HUES64 (cell line): Measurements from ENCODE around the gene SPP1.
"Not testable (repeated sequence)": the region's sequence is repeated elsewhere in the genome, so short reads cannot be mapped to it uniquely, and the experiment has no call there.

Experiments
- H3K27ac ChIP-seq: 2 replicates; pipeline ENCODE4 v1.7.0; 2013; ENCODE audit warnings: low read depth, low read length, inconsistent platforms
- H3K27me3 ChIP-seq: 2 replicates; pipeline ENCODE4 v1.6.1; 2013; ENCODE audit warnings: mild to moderate bottlenecking, low read length; ENCODE audit not compliant: insufficient read depth
- H3K36me3 ChIP-seq: 2 replicates; pipeline ENCODE4 v1.6.1; 2013; ENCODE audit warnings: mild to moderate bottlenecking, low read length; ENCODE audit not compliant: insufficient read depth
- H3K4me1 ChIP-seq: 2 replicates; pipeline ENCODE4 v1.6.1; 2013; ENCODE audit warnings: mild to moderate bottlenecking, low read length, moderate library complexity; ENCODE audit not compliant: insufficient read depth
- H3K4me3 ChIP-seq: 2 replicates; pipeline ENCODE4 v1.5.1; 2013; ENCODE audit warnings: mild to moderate bottlenecking, low read length, moderate library complexity
- H3K9ac ChIP-seq: 2 replicates; pipeline ENCODE4 v1.6.1; 2013; ENCODE audit warnings: mild to moderate bottlenecking, low read depth, low read length
- H3K9me3 ChIP-seq: 2 replicates; pipeline ENCODE4 v1.6.1; 2013; ENCODE audit warnings: low read depth, low read length; ENCODE audit not compliant: insufficient read depth
- WGBS: fragments of 150-250, 120-280 bp; methylation state at CpG from one replicate; pipeline ENCODE4 v1.1.7; 2013; ENCODE audit warnings: missing lambda C conversion rate; 5-methylcytosine and 5-hydroxymethylcytosine counted together

The SPP1 gene

GRCh38 chr4:87939978-87940690 lies 35.4 kb upstream of the SPP1 start:
- no peaks in the 10 kb centered on the region for H3K27me3 ChIP-seq
- WGBS = 95% methylated on average over 2 of the region's 2 CpGs
- no peak overlapping the region for H3K9ac ChIP-seq
- H3K4me3 ChIP-seq = no peak overlapping the region
- no peak overlapping the region for H3K27ac ChIP-seq
- H3K9me3 ChIP-seq = no peaks in the 10 kb centered on the region
- H3K4me1 ChIP-seq = peaks cover 12% of the 10 kb centered on the region
- peaks cover 9% of the 10 kb centered on the region for H3K36me3 ChIP-seq

- not testable (repeated sequence) for H3K27me3 ChIP-seq, H3K9me3 ChIP-seq, H3K9ac ChIP-seq, H3K4me3 ChIP-seq, H3K27ac ChIP-seq, H3K36me3 ChIP-seq, H3K4me1 ChIP-seq
- WGBS = 94% methylated on average over 2 of the region's 2 CpGs
These were observed 34.7 kb upstream of the SPP1 start for GRCh38 chr4:87940809-87941208.

GRCh38 chr4:87941537-87942392 lies 33.7 kb upstream of the SPP1 start:
- H3K27me3 ChIP-seq = no peaks in the 10 kb centered on the region

GRCh38 chr4:87943660-87944149 lies 31.8 kb upstream of the SPP1 start:
- no peaks in the 10 kb centered on the region for H3K27me3 ChIP-seq
- H3K9ac ChIP-seq = no peak overlapping the region
- WGBS = 97% methylated on average over 2 of the region's 3 CpGs
- no peak overlapping the region for H3K4me3 ChIP-seq
- H3K4me1 ChIP-seq = peaks cover 7% of the 10 kb centered on the region
- H3K36me3 ChIP-seq = no peaks in the 10 kb centered on the region
- no peak overlapping the region for H3K27ac ChIP-seq
- H3K9me3 ChIP-seq = no peaks in the 10 kb centered on the region

More at GRCh38 chr4:87941537-87942392, 33.7 kb upstream of the SPP1 start:
- Histone ChIP-seq H3K4me1 (peaks cover 7% of the 10 kb centered on the region), H3K4me3 (no peak overlapping the region), H3K9me3 (no peaks in the 10 kb centered on the region), H3K27ac (no peak overlapping the region), H3K36me3 (no peaks in the 10 kb centered on the region), H3K9ac (no peak overlapping the region)
- WGBS = 70% methylated on average over 5 of the region's 5 CpGs

DNA sequence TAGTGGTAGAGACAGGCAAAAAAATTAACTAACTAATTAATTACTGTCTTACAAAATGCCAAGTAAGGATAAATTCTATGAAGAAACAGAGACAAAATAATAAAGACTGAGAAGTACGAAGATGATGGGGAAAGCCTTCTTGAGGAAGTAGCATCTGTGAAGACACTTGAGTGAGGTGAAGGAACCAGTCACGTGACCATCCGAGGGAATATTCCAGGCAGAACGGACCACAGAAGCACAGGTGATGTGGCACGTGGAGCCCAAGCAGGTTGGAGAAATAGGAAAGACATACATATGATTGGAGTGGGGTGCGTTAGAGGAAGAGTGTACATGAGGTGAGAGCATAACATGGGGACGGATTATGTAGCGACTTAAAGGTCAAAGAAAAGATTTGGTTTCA lies 30.5 kb upstream of the SPP1 start:
- H3K27ac ChIP-seq = no peak overlapping the region
- no peaks in the 10 kb centered on the region for H3K36me3 ChIP-seq
- no peak overlapping the region for H3K4me3 ChIP-seq
- H3K9ac ChIP-seq = no peak overlapping the region
- 92% methylated on average over 8 of the region's 8 CpGs for WGBS
- no peaks in the 10 kb centered on the region for H3K9me3 ChIP-seq
- H3K4me1 ChIP-seq = peaks cover 8% of the 10 kb centered on the region
- no peaks in the 10 kb centered on the region for H3K27me3 ChIP-seq

GRCh38 chr4:87946766-87947165 lies 28.7 kb upstream of the SPP1 start:
- H3K27ac ChIP-seq = no peak overlapping the region
- H3K27me3 ChIP-seq = no peaks in the 10 kb centered on the region
- H3K9me3 ChIP-seq = no peaks in the 10 kb centered on the region
- no peaks in the 10 kb centered on the region for H3K36me3 ChIP-seq
- 97% methylated on average over 3 of the region's 3 CpGs for WGBS
- no peak overlapping the region for H3K4me3 ChIP-seq
- no peak overlapping the region for H3K9ac ChIP-seq
- H3K4me1 ChIP-seq = peaks cover 14% of the 10 kb centered on the region

- no peak overlapping the region for H3K27ac ChIP-seq
- H3K9me3 ChIP-seq = no peaks in the 10 kb centered on the region
- H3K27me3 ChIP-seq = no peaks in the 10 kb centered on the region
- H3K4me1 ChIP-seq = peaks cover 13% of the 10 kb centered on the region
- H3K4me3 ChIP-seq = no peak overlapping the region
- H3K36me3 ChIP-seq = no peaks in the 10 kb centered on the region
- 86% methylated on average over 6 of the region's 6 CpGs for WGBS
- no peak overlapping the region for H3K9ac ChIP-seq
These were observed 27.9 kb upstream of the SPP1 start for GRCh38 chr4:87947381-87948160.

DNA sequence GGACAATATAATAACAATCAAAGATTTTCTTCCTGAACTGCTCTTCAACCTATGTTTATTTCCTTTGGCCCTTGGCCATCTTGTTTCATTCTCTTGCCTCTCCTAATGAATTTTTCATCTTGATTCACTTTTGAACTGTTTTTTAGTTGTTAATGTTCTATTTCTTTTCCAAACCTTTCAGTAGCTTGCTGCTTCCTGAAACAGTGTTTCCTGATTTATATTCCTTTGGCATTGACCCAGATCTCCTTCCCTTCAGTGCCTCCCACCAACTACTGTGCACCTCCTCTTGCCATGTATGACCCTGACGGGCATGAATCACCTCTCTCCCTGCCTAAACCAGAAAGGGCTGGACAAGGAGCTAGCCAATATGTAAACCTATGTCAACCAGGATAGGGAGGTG lies 25.6 kb upstream of the SPP1 start:
- Histone ChIP-seq H3K4me1 (peaks cover 14% of the 10 kb centered on the region), H3K36me3 (no peaks in the 10 kb centered on the region), H3K9me3 (no peaks in the 10 kb centered on the region), H3K27me3 (no peaks in the 10 kb centered on the region), H3K9ac (no peak overlapping the region), H3K4me3 (no peak overlapping the region), H3K27ac (no peak overlapping the region; the same call in 1 of the 2 replicates)
- WGBS = 94% methylated on average over 1 of the region's 1 CpG

DNA sequence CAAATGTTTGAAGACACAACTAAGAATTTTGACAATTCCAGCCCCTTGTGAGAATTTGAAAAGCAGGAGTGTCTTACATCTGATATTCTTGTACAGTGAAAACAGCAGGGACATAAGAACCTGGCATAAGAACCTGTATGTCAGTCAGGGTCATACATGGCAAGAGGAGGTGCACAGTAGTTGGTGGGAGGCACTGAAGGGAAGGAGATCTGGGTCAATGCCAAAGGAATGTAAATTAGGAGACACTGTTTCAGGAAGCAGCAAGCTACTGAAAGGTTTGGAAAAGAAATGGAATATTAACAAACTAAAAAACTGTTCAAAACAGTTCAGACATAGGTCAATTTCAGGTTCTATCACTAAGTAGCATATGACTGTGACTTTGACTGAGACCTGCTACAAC lies 25.0 kb upstream of the SPP1 start:
- no peak overlapping the region for H3K4me3 ChIP-seq
- H3K9ac ChIP-seq = no peak overlapping the region
- no peaks in the 10 kb centered on the region for H3K27me3 ChIP-seq
- H3K9me3 ChIP-seq = no peaks in the 10 kb centered on the region
- peaks cover 19% of the 10 kb centered on the region for H3K4me1 ChIP-seq
- H3K36me3 ChIP-seq = no peaks in the 10 kb centered on the region
- H3K27ac ChIP-seq = peak overlapping the region; percentile 64; the same call in 1 of the 2 replicates

- 71% methylated on average over 2 of the region's 3 CpGs for WGBS
- no peaks in the 10 kb centered on the region for H3K27me3 ChIP-seq
- H3K4me3 ChIP-seq = no peak overlapping the region
- H3K9ac ChIP-seq = no peak overlapping the region
- H3K36me3 ChIP-seq = no peaks in the 10 kb centered on the region
- peak overlapping the region; percentile 64; the same call in 1 of the 2 replicates for H3K27ac ChIP-seq
- peaks cover 24% of the 10 kb centered on the region for H3K4me1 ChIP-seq
- no peaks in the 10 kb centered on the region for H3K9me3 ChIP-seq
These were observed 24.5 kb upstream of the SPP1 start for GRCh38 chr4:87950936-87951511.
